GM21423 (cell line): Measurements from ENCODE around the gene NPLOC4.

Source experiments
- ATAC-seq: cut with Tn5 transposase; IDR thresholded peaks from one replicate; pipeline ENCODE4 v1.9.1; 2021; ENCODE audit warnings: mild to moderate bottlenecking, moderate library complexity; ENCODE audit not compliant: unreplicated experiment

The NPLOC4 gene

GRCh38 chr17:81568416-81568815 is 68.5 kb downstream of the NPLOC4 start:
- no peak for ATAC-seq

DNA sequence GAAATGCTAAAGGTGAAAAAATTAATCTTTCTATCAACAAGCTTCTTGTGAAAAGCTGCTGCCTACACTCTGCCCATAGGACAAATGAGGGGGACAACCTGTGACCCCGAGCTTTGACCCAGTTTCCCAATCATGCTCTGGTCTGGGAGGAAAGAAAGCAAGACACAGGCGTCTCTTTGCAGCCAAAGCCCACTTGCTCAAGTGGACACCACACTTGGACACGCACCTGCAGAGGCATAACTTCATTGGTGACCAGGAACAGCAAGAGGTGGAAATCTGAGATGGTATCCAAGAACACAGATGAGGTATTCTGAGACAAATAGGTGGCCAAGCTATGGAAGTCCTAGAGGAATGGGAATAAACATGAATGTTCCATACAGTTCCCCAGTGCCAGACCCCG is 69.7 kb downstream of the NPLOC4 start:
- ATAC-seq, result no peak

DNA sequence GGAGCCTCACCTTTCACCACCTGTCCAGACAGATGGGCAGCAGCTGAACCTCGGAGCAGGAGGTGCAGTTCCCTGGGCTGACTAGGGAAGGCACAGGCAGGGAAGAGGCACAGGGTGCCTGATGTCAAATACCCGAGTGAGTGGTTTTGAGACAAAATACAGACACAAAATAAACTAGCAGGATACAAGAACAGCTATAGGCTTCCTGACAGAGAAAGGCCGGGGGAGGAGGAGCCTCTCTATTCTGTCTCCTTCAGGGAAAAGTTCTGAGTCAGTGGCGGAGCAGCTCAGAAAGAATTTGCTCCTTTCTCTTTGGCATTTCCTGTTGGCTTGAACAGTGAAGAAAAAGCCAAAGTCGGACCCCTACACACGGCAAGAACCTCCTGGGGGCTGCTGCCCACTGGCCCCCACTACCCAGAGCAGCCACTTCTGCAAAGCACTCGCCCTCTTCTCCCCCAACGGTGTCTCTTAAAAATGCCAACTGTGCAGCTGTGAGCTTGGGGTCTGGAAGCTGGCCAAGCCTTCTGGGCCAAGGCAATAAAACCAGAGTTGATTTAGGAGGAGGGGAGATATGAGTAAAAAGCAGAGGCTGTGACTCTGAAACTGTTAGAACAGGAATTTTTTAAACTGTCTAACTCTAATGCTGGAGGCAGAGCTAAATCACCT is 70.3 kb downstream of the NPLOC4 start:
- ATAC-seq, result no peak

DNA sequence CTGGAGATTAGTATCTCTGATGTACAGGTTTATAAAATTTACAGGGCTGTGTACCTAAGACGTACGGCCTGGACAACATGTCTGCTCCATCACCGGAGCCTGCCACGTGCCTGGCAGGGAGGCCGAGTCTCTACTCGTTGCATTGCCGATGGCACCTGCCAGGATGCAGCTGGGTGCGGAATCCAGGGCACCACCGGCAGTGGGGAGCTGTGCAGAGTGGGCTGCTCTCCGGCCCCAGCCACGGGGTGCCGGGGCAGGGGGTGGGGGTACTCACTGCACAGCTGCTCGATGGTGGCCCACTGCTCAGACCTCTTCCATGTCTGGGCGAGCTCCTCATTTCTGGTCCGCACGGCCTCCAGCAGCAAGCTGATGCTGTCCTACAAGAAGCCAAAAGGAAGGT is 71.7 kb downstream of the NPLOC4 start:
- no peak for ATAC-seq

GRCh38 chr17:81564778-81565177 is 72.1 kb downstream of the NPLOC4 start:
- ATAC-seq, result no peak

- no peak for ATAC-seq
Measured at GRCh38 chr17:81563861-81564586, 72.9 kb downstream of the NPLOC4 start.

GRCh38 chr17:81561494-81561885 is 75.4 kb downstream of the NPLOC4 start:
- no peak for ATAC-seq

DNA sequence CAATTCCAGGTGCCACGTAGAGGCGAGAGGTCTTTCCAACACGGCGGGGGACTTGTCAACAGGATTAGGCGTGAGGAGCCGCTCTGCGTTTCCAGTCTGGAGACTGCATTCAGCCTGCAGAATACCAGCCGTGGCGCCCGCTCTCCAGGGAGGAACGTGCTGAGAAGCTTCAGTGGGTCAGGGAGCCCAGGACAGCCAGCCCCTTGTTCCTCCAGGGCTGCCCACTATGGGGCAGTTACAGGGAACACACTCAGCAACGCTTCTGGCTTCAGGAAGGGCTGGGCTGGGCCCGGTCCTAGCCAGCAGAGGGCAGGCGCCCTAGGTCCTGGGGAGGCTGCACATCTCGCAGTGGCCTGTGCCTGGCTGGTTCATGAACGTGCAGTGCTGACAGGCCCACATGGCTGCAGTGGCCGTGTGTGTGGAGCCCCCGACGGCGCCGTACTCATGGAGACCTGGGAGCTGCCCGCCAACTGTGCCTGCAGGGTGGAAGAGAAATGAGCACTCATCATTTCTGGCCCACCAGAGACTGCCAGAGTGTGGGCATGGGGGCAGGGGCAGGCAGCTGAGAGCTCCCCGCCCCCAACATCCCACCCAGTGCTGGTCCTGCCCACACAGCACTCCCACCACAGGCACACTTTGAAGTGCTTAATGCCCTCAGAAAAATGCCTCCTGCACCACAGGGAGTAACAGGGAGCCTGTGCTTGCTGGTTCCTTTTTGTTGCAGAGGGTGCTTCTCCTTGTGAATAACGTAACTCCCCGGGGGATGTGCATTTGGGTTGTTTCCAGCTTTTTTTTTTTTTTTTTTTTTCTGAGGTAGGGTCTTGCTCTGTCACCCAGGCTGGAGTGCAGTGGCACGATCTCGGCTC is 77.7 kb downstream of the NPLOC4 start:
- ATAC-seq, result no peak

DNA sequence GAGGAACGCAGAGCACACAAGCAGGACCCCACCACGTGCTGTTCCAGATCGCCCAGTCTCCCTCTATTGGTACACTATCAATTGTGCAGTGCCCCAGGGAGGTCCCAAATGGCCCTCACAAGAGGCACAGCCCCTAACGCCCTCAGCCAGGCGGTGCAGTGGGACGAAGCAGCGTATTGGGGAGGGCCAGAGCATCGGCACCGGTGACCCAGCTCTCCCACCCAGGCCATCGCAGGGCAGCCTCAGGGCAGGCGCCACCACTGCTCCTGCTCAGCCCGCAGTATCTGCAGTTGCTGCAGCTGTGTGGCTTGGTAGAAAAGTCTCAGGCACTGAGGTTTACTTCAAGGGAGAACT is 78.8 kb downstream of the NPLOC4 start:
- no peak for ATAC-seq

DNA sequence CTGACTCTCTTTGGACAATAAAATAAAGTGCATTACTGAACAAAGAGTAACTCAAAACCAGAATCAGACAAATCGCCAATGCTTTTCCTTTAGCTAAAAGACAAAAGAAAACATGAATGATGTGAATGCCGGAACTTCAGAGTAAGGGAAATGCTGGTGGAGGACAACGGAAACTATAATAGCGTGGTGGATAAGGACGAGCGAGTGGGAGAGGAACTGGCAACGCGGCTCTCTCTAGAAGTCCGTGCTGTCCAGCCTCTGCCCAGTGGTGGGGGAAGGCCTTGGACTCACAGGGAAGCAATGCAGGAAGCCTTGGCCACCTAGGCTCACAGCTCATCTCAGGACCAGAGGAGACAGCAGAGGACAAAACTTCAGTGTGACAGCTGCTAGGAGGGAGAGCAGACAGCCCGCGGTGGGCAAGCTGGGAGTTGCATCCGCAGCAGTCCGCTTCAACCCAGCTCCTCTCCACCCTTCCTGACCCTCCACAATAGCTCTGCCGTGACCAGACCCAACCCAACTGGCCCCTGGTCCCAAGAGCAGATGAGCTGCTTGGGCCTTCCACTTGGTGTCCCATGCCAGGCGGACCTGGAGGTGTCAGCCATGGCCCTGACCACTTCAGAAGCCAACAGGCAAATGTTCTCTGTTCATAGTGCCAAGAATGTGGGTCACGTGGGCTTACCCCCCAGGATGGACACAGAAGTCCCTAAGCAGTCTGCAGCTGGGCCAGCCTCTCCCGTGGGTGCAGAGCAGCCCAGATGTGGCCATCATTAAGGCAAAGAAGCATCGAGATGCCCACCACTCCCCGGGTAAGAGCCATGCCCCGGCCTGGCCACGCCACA is 79.4 kb downstream of the NPLOC4 start:
- no peak for ATAC-seq

DNA sequence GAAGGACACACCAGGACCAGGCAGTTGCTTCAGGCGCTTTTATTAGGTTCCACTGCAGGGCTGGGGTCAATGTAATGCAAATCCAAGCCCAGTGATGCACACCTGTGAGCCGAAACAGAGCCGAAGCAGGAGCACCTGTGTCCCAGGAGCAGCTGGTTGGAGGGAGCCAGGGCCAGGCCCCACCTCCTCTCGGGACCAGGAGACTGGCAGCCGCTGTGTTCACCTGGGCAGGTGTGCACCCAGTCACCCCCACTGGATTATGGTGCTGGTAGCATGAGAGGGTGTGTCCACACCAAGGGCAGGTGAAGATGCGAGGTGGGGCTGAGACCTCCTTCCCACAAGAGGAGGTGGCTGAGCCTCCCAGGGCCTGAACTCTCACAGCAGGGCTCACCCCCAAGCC is 80.0 kb downstream of the NPLOC4 start:
- no peak for ATAC-seq

DNA sequence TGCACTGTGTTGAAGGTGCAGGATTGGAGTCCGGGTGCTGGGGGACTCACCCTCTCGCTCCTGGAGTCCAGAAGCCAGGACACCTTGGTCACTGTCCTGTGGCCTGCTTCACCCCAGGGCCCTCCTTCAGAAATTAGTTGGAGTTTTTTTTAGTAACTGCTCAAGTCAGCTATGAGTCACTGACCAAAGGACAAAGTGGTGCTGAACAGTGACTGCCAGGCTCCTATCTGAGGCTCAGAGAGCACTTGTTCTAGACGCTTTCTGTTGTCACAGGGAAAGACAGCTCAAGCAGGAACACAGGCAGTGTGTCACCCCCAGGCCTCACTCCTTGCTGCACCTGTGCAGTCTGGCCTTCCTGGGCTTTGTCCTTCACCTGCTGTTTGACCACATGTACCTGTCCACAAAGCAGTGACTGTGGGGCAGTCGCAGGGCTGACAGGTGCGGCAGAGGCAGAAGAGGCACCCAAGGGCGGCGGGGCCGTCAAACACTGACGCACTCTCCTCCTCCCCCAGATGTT is 80.7 kb downstream of the NPLOC4 start:
- no peak for ATAC-seq

- ATAC-seq, result no peak
Measured at GRCh38 chr17:81553616-81554181, 83.2 kb downstream of the NPLOC4 start.

- peak; percentile 35 for ATAC-seq
Measured at GRCh38 chr17:81553018-81553615, 83.8 kb downstream of the NPLOC4 start.

GRCh38 chr17:81552244-81553017 is 84.5 kb downstream of the NPLOC4 start, which contains the start of gene FAAP100:
TSS of gene FAAP100 (minus strand) at chr17:81552353. CDS start at chr17:81552330, 23 bp downstream.
- ATAC-seq, result peak; percentile 48

DNA sequence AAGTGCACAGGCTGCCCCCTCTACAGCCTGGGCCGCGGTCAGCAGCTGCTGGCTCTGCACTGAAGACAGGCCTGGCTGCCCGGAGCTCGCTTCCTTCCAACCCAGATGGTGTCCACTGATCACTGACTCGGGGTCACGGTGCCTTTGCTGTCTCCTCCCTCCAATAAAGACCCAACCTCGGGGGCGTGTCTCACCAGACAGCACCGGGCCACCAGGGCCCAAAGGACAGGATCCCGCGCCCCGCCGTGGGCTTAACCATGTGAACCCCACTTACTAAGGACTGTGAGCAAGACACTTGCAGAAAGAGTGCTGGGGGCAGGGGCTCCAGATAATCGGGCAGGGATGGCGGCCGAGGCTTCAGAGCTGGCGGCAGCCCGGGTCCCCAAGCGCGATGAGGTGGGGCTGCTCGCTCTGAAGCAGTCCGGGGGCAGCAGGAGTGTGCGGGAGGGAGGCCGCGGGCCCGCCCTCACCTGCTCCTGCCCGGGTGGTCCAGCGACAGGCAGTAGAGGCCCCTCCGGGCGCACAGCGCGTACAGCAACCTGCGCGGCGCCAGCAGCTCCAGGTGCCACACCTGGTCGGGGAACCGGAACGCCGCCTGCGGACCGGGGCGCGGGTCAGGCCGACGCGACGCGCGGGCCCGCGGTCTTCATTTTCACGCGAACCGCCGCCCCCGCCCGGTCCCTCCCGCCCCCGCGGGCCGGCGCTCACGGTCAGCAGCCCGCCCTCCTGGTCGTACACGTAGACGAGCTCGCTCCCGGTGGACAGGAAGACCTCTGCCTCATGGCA is 85.3 kb downstream of the NPLOC4 start:
- peak; percentile 4 for ATAC-seq

DNA sequence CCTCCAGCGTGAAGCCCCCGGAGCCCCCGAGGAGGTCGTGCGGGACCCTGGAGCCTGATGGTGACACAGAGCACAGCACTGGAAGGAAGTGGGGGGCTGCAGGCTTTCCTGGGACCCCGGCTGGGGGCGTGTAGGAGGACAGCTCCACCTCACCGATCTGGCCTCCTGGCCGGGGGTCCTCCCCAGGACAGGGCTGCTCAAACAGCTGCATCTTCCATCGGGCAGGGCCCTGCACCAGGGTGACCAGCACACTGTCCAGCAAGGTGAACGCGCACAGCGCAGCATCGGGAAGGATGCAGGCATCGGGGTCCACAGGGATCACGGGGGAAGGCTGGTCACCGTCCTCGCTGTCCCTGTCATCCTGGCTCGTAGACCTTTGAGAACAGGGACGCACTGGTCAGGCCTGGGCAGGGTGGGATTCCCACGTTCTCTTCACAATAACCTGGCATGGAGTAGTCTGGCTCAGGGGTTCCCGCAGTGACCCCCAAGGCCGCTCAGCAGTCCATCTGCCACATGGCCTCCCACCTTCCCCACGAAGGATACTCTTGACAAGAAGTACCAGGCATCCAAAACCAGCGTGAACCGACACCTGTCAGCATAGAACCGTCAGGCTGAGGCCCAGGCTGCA is 86.0 kb downstream of the NPLOC4 start:
- no peak for ATAC-seq

DNA sequence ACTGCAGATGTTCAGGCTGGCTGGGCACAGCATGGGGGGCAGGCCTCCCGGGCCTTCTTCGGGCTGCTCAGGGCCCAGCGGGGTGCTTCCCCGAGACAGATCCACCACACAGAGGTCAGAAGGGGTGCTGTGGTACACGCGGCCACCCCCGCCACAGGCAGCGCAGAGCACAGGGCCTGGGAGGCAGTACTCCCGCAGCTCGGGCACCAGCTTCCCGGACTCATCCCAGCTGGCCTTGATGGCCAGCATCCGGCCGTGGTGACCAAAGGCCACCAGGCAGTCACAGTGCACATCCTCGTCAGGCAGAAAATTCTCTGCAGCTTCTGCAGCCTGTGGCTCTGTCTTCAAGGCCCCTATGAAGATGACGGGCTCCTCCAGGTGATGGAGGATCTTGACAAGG is 86.6 kb downstream of the NPLOC4 start:
- no peak for ATAC-seq
